Endodermal cell (in vitro differentiated cells): Measurements from ENCODE around the gene NRIP2. TPM values are rescaled to one million over a fixed set of nuclear protein-coding genes. Genes with fewer than 3 reads are reported as not detected.

ENCODE experiments used
- DNase-seq: peaks from one replicate; pipeline ENCODE4 v3.0.0-alpha.2; 2017
- H3K27ac ChIP-seq: 2 replicates; pipeline ENCODE4 v1.5.1; 2013; ENCODE audit warnings: mild to moderate bottlenecking, low read depth, low read length, moderate library complexity
- H3K27me3 ChIP-seq: 2 replicates; pipeline ENCODE4 v1.6.1; 2013; ENCODE audit warnings: mild to moderate bottlenecking, low read length, moderate library complexity; ENCODE audit not compliant: insufficient read depth, control insufficient read depth, poor library complexity, severe bottlenecking
- H3K36me3 ChIP-seq: 2 replicates; pipeline ENCODE4 v1.7.0; 2013; ENCODE audit warnings: mild to moderate bottlenecking, low read length, moderate library complexity; ENCODE audit not compliant: control insufficient read depth, insufficient read depth
- H3K4me1 ChIP-seq: one replicate; pipeline ENCODE4 v1.7.0; 2013; ENCODE audit warnings: low read length; ENCODE audit not compliant: control insufficient read depth, insufficient read depth
- H3K4me3 ChIP-seq: 2 replicates; pipeline ENCODE4 v1.5.1; 2013; ENCODE audit warnings: mild to moderate bottlenecking, low read length, moderate library complexity
- H3K9ac ChIP-seq: 2 replicates; pipeline ENCODE4 v1.6.1; 2013; ENCODE audit warnings: mild to moderate bottlenecking, low read length, moderate library complexity; ENCODE audit not compliant: poor library complexity, severe bottlenecking; ENCODE audit errors: extremely low read depth
- H3K9me3 ChIP-seq: 2 replicates; pipeline ENCODE4 v1.6.1; 2013; ENCODE audit warnings: mild to moderate bottlenecking, low read length, moderate library complexity; ENCODE audit not compliant: control insufficient read depth
- H3K27ac Mint-ChIP-seq: 2 replicates; pipeline ENCODE4 v1.8.0; 2020; ENCODE audit warnings: mixed read lengths
- H3K27me3 Mint-ChIP-seq: 2 replicates; pipeline ENCODE4 v1.8.0; 2021; ENCODE audit warnings: mild to moderate bottlenecking, mixed read lengths; ENCODE audit not compliant: insufficient read depth
- H3K36me3 Mint-ChIP-seq: 2 replicates; pipeline ENCODE4 v1.8.0; 2020; ENCODE audit warnings: low read depth, mixed read lengths
- H3K4me1 Mint-ChIP-seq: 2 replicates; pipeline ENCODE4 v1.8.0; 2020; ENCODE audit warnings: mixed read lengths
- H3K4me3 Mint-ChIP-seq: 2 replicates; pipeline ENCODE4 v1.8.0; 2020; ENCODE audit warnings: mild to moderate bottlenecking, moderate library complexity, mixed read lengths
- H3K9me3 Mint-ChIP-seq: 2 replicates; pipeline ENCODE4 v1.8.0; 2020; ENCODE audit warnings: mild to moderate bottlenecking, mixed read lengths
- CTCF ChIP-seq: fragments of 200-600 bp; sonication (generic); conservative IDR thresholded peaks from 2 replicates; pipeline ENCODE4 v1.5.0; 2021; ENCODE audit warnings: antibody characterized with exemption, mild to moderate bottlenecking
- WGBS, 2 experiments: methylation state at CpG; one replicate each; pipeline versions ENCODE4 v1.1.5 to v1.1.7; 2013; ENCODE audit warnings: missing lambda C conversion rate in 2 of 2, mixed read lengths in 1 of 2; ENCODE audit not compliant: insufficient coverage in 1 of 2, insufficient read length in 1 of 2; 5-methylcytosine and 5-hydroxymethylcytosine counted together
- total RNA-seq, 2 donors: library from RNA; stranded (reverse); fragmentation: NEBNext Ultra II Directional in 1 of 2; extraction: Animal tissue kit (Norgen Biotek cat#: 25700) in 1 of 2; gene quantifications; 2 replicates in 1 of 2; 3 replicates in 1 of 2; pipeline ENCODE4 v1.2.1, GENCODE V29; 2021

Gene NRIP2
- total RNA-seq, 2 donors from 2014 or later = not detected

- H3K27ac ChIP-seq = peak overlapping the region; percentile 54
- no peak for TF ChIP-seq CTCF
- H3K36me3 Mint-ChIP-seq = peaks cover 70% of the 10 kb centered on the region
- peak; percentile 79 for DNase-seq
- peak overlapping the region; percentile 0 for H3K4me3 Mint-ChIP-seq
- peaks cover 9% of the 10 kb centered on the region for H3K4me1 ChIP-seq
- no peak overlapping the region for H3K9ac ChIP-seq
- H3K4me3 ChIP-seq = peak overlapping the region; percentile 29
- peaks cover 39% of the 10 kb centered on the region for H3K4me1 Mint-ChIP-seq
- WGBS, 2 experiments = 38 to 47% methylated on average over 4 of the region's 4 CpGs
- H3K9me3 Mint-ChIP-seq = no peaks in the 10 kb centered on the region
- no peaks in the 10 kb centered on the region for H3K9me3 ChIP-seq
- H3K27me3 Mint-ChIP-seq = no peaks in the 10 kb centered on the region
- peak overlapping the region; percentile 69 for H3K27ac Mint-ChIP-seq
- no peaks in the 10 kb centered on the region for H3K27me3 ChIP-seq
- H3K36me3 ChIP-seq = peaks cover 66% of the 10 kb centered on the region
Observed at GRCh38 chr12:2825132-2825531, 9.7 kb downstream of the NRIP2 start.

- 83 to 87% methylated on average over 6 of the region's 6 CpGs for WGBS, 2 experiments
- DNase-seq = no peak
- no peaks in the 10 kb centered on the region for H3K27me3 ChIP-seq
Observed at GRCh38 chr12:2824541-2824940, 10.3 kb downstream of the NRIP2 start.

GRCh38 chr12:2823483-2823882 lies 11.4 kb downstream of the NRIP2 start:
- peaks cover 68% of the 10 kb centered on the region for H3K36me3 Mint-ChIP-seq
- WGBS, 2 experiments = 90% methylated on average over 4 to 7 of the region's 7 CpGs

More at GRCh38 chr12:2824541-2824940, 10.3 kb downstream of the NRIP2 start:
- Histone ChIP-seq H3K36me3 (peaks cover 66% of the 10 kb centered on the region), H3K9me3 (no peaks in the 10 kb centered on the region), H3K27ac (peak overlapping the region; percentile 42), H3K4me3 (peak overlapping the region; percentile 29), H3K9ac (no peak overlapping the region), H3K4me1 (peaks cover 9% of the 10 kb centered on the region)
- peak overlapping the region; percentile 69 for H3K27ac Mint-ChIP-seq
- H3K9me3 Mint-ChIP-seq = no peaks in the 10 kb centered on the region
- H3K4me1 Mint-ChIP-seq = peaks cover 45% of the 10 kb centered on the region
- peaks cover 73% of the 10 kb centered on the region for H3K36me3 Mint-ChIP-seq
- no peaks in the 10 kb centered on the region for H3K27me3 Mint-ChIP-seq
- H3K4me3 Mint-ChIP-seq = no peak overlapping the region
- TF ChIP-seq CTCF = no peak

More at GRCh38 chr12:2823483-2823882, 11.4 kb downstream of the NRIP2 start:
- H3K4me3 Mint-ChIP-seq = no peak overlapping the region
- H3K27ac Mint-ChIP-seq = no peak overlapping the region
- TF ChIP-seq CTCF = no peak
- no peaks in the 10 kb centered on the region for H3K27me3 ChIP-seq
- H3K4me1 ChIP-seq = peaks cover 9% of the 10 kb centered on the region
- H3K9me3 Mint-ChIP-seq = no peaks in the 10 kb centered on the region
- H3K27ac ChIP-seq = no peak overlapping the region
- DNase-seq = no peak
- no peak overlapping the region for H3K4me3 ChIP-seq
- no peaks in the 10 kb centered on the region for H3K9me3 ChIP-seq
- no peak overlapping the region for H3K9ac ChIP-seq
- H3K36me3 ChIP-seq = peaks cover 59% of the 10 kb centered on the region
- no peaks in the 10 kb centered on the region for H3K27me3 Mint-ChIP-seq
- peaks cover 46% of the 10 kb centered on the region for H3K4me1 Mint-ChIP-seq
